ENCODE measurements around the gene TPK1.

DNA sequence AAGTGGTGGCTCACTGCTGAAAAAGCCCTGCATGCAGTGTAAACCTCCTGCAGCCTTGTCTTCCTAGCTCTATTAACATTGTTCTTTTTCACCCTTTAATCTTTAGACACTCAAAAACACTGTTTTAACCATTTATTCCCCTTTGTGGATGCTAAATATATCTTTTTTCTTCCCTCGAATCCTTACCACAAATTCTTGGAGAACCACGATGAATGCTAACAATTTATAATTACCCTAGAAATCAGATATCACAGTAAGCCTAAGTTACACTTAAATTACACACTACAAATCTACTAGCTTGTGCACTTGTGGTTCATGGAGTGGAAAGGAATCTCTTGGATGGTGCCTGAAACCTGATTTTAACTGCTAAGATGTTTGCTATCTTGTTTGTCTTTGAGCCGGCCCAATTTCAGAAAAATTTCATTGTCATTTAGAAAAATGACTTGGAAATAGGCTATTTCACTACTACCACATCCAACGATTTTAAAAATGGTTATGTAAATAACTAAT is 307.3 kb downstream of the TPK1 start:
- TF ChIP-seq, protein P1, sequence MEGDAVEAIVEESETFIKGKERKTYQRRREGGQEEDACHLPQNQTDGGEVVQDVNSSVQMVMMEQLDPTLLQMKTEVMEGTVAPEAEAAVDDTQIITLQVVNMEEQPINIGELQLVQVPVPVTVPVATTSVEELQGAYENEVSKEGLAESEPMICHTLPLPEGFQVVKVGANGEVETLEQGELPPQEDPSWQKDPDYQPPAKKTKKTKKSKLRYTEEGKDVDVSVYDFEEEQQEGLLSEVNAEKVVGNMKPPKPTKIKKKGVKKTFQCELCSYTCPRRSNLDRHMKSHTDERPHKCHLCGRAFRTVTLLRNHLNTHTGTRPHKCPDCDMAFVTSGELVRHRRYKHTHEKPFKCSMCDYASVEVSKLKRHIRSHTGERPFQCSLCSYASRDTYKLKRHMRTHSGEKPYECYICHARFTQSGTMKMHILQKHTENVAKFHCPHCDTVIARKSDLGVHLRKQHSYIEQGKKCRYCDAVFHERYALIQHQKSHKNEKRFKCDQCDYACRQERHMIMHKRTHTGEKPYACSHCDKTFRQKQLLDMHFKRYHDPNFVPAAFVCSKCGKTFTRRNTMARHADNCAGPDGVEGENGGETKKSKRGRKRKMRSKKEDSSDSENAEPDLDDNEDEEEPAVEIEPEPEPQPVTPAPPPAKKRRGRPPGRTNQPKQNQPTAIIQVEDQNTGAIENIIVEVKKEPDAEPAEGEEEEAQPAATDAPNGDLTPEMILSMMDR (IDR thresholded peaks at IDR 0.05) = no peak
- TF ChIP-seq POLR2AphosphoS5 (IDR thresholded peaks at IDR 0.05; ENCODE audit: low read depth, low read length) (no peak), TCF7L2 (IDR thresholded peaks at IDR 0.05; ENCODE audit: low read depth, low read length) (no peak)
- TF ChIP-seq, protein P2, sequence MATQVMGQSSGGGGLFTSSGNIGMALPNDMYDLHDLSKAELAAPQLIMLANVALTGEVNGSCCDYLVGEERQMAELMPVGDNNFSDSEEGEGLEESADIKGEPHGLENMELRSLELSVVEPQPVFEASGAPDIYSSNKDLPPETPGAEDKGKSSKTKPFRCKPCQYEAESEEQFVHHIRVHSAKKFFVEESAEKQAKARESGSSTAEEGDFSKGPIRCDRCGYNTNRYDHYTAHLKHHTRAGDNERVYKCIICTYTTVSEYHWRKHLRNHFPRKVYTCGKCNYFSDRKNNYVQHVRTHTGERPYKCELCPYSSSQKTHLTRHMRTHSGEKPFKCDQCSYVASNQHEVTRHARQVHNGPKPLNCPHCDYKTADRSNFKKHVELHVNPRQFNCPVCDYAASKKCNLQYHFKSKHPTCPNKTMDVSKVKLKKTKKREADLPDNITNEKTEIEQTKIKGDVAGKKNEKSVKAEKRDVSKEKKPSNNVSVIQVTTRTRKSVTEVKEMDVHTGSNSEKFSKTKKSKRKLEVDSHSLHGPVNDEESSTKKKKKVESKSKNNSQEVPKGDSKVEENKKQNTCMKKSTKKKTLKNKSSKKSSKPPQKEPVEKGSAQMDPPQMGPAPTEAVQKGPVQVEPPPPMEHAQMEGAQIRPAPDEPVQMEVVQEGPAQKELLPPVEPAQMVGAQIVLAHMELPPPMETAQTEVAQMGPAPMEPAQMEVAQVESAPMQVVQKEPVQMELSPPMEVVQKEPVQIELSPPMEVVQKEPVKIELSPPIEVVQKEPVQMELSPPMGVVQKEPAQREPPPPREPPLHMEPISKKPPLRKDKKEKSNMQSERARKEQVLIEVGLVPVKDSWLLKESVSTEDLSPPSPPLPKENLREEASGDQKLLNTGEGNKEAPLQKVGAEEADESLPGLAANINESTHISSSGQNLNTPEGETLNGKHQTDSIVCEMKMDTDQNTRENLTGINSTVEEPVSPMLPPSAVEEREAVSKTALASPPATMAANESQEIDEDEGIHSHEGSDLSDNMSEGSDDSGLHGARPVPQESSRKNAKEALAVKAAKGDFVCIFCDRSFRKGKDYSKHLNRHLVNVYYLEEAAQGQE (IDR thresholded peaks at IDR 0.05; ENCODE audit: insufficient read depth in 1 of 2, low read depth in 2 of 2, low read length in 1 of 2) = no peak

Data from Panc1 (cell line).